Measurements from ENCODE around the gene PRDM7.

Gene PRDM7

DNA sequence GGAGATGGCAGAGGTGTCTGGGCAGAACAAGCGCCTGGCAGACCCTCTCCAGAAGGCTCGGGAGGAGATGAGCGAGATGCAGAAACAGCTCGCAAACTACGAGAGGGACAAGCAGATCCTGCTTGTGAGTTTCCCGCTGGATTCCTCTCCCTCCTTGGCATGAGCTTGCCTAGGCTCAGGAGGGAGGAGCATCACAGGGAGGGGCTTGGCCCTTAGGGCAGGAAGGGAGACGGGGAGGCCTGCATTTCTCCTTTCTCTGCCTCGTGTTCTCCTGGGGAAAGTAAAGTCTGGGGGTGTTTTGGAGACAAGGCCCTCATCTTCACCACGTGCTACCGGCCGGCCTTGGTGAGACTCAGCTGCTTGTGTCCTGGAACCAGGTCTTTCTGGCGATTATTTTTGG, 39.9 kb downstream of the PRDM7 start:
- no peak for DNase-seq (ENCODE audit: low read depth in 2 of 3, low spot score in 2 of 3)

DNA sequence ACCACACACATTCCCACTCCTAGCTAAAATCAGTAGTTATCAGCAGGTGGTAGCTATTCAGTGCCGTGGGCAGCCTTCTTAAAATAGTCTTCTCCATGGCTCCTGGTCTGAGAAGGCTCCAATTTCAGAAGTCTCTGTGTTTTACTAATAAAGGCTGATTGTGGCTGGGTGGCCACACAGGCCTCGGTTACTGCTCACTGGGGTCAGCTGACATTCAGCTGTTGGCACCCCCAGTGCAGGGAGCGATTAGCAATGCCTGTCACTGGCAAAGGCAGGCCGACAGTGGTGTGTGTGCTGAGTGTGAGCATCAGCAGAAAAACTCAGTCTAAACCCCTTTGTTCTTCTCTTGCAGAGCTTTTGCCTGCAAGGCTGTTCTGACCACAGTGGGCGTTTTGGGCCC, 41.2 kb downstream of the PRDM7 start:
- DNase-seq (ENCODE audit: low read depth in 2 of 3, low spot score in 2 of 3): no peak

DNA sequence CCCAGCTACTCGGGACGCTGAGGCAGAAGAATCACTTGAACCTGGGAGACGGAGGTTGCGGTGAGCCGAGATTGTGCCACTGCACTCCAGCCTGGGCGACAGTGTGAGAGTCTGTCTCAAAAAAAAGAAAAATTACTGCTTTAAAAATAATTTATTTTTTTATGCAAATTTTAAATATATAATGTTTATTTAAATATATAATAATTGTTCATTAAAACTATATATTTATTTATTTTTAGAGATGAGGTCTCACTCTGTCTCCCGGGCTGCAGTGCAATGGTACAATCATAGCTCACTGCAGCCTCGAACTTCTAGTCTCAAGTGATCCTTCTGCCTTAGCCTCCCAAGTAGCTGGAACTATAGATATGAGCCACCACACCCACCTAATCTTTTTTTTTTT, 42.6 kb downstream of the PRDM7 start:
- DNase-seq (ENCODE audit: low read depth in 2 of 3, low spot score in 2 of 3): no peak

DNA sequence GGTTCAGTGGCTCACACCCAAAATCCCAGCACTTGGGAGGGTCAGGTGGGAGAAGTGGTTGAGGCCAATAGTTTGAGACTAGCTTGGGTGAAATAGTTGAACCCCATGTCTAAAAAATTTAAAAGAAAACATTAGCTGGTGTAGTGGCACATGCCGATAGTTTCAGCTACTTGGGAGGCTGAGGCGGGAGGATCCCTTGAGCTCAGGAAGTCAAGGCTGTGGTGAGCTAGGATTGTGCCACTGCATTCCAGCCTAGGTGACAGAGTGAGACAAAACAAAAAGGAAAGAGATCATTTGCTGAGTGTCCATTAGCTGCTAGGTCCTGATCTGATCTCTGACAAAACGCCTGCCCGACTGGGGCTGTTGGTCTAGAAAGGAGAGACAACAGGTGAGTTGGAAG, 43.7 kb downstream of the PRDM7 start:
- DNase-seq (ENCODE audit: low read depth in 2 of 3, low spot score in 2 of 3): no peak

DNA sequence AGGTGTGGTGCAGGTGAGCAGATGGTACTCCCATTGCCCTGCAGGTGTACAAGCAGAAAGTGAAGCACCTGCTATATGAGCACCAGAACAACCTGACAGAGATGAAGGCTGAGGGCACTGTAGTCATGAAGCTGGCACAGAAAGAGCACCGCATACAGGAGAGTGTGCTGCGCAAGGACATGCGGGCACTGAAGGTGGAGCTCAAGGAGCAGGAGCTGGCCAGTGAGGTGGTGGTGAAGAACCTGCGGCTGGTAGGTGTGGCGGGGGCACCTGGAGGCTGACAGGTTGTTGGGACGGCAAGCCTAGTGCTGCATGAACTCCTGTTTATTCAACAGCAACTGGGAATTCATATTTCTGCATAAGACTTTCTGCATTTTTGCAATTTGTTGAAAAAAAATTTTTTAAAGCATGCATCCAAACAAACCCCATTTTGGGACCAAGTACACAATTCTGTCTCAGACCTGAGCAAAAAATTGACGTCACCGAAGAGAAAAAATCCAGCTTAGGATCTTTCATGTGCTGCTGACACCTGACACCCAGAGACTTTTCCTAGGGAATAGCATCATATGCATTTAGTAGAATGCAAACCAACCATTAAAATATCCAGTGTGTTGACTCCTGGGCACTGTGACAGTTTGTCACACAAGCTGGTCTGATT, 44.3 kb downstream of the PRDM7 start:
- DNase-seq (ENCODE audit: low read depth in 2 of 3, low spot score in 2 of 3): no peak

DNA sequence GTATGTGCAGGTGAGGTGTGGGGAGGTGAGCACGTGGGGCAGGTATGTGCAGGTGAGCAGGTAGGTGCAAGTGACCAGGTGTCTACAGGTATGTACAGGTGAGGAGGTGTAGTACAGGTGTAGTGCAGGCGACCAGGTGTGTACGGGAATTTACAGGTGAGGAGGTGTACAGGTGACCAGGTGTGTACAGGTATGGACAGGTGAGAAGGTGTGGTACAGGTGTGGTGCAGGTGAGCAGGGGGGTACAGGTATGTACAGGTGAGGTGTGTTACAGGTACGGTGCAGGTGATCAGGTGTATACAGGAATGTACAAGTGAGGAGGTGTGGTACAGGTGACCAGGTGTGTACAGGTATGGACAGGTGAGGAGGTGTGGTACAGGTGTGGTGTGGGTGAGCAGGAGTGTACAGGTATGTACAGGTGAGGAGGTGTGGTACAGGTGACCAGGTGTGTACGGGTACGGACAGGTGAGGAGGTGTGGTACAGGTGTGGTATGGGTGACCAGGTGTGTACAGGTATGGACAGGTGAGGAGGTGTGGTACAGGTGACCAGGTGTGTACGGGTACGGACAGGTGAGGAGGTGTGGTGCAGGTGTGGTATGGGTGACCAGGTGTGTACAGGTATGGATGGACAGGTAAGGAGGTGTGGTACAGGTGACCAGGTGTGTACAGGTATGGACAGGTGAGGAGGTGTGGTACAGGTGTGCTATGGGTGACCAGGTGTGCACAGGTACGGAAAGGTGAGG, 45.0 kb downstream of the PRDM7 start:
- DNase-seq (ENCODE audit: low read depth in 2 of 3, low spot score in 2 of 3): no peak

DNA sequence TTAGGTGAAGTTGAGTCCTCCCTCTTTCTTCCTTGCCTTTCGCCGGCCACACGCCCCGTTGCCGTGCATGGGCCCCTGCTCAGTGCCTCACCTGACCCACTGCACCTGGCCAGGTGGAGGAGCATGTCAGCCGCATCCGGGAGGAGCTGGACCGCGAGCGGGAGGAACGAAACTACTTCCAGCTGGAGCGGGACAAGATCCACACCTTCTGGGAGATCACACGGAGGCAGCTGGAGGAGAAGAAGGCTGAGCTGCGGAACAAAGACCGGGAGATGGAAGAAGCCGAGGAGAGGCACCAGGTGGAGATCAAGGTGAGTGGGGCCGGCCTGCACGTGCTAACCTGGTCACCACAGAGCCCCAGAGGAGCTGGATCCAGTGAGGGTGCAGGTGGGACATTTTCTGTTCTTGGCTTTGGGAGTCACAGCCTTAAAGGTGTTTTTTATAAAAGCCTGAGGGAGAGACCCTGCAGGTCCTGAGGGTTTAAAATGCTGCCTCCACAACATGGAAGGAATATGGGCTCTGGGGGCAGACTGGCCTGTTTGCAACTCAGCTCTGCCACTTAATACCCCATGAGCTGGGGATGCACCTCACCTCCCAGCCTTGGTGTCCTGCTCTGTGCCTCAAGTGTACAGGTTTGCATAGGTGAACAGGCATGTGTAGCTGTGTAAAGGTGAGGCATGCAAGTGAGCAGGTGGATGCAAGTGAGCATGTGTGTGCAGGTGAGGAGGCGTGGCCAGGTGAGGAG, 45.8 kb downstream of the PRDM7 start:
- no peak for DNase-seq (ENCODE audit: low read depth in 2 of 3, low spot score in 2 of 3)

DNA sequence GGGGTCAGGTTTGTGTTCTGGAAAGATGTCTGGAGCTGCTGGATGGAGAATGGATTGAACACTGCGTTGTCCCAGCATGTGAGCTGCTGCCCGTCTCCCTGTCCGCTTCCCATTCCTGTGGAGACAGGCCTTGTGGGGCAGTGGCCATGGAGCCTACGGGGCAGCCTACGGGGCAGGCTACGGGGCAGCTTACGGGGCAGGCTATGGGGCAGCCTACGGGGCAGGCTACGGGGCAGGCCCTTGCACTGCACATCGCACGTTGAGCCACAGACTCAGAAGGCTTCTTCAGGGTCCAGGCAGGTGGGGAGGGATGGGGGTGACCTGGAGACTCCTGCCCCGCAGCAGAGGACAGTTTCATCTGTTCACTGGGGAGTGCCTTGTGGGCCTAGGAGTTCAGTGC, 48.1 kb downstream of the PRDM7 start:
- no peak for DNase-seq (ENCODE audit: low read depth in 2 of 3, low spot score in 2 of 3)

DNA sequence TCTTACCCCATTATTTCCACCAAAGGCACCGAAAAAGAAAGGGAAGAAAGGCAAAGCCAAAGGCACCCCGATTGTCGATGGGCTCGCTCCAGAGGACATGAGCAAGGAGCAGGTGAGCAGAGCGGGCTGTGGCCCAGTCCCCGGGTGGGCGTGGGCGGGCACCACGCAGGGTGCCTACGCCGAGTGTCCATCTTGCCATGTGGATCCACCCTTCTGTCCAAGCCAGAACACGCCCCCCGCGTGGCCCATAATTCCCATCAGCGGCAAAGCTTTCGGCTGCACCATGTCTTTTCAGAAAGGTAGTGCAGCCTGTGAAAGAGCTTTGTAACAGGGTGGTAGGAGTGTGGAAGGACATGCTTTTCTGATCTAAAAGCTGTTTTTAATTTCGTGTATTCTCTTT, 49.5 kb downstream of the PRDM7 start:
- DNase-seq (ENCODE audit: low read depth in 2 of 3, low spot score in 2 of 3): no peak

DNA sequence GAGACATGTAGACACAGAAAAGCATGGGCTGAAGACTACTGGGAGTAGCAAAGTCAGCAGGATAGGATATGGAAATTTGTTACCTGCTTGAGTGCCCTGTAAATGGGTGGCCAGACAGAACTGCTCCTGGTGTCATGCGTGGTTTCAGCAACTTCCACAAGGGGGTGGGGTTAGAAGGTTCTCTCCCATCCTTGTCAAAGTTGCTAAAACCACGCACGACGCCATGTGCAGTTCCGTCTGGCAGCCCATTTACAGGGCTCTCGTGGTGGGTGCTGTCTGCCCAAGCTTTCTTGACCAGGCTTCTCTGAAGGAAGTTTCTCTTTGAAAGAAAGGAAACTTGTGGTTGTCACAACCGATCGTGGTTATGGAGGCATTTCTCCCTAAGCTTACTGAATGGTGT, 51.0 kb downstream of the PRDM7 start:
- DNase-seq (ENCODE audit: low read depth in 2 of 3, low spot score in 2 of 3): no peak

DNA sequence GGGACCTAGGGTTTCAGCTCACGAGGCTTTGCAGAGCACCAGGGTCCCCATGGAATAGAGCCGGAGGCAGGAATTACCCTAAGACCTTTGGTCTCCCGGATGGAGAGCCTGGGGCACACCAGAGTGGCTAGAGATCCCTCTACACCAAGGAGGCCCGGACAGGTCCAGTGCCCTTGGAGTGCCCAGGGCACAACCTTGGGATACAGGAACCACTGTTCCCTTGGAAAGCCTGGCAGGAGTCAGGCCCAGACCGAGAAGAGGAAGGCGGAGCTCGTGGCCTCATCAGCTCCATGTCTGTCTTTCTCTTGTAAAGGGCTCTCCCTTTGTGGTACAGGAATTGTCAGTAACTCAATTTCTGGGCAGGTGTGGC, 54.1 kb downstream of the PRDM7 start:
- no peak for DNase-seq (ENCODE audit: low read depth in 2 of 3, low spot score in 2 of 3)

DNA sequence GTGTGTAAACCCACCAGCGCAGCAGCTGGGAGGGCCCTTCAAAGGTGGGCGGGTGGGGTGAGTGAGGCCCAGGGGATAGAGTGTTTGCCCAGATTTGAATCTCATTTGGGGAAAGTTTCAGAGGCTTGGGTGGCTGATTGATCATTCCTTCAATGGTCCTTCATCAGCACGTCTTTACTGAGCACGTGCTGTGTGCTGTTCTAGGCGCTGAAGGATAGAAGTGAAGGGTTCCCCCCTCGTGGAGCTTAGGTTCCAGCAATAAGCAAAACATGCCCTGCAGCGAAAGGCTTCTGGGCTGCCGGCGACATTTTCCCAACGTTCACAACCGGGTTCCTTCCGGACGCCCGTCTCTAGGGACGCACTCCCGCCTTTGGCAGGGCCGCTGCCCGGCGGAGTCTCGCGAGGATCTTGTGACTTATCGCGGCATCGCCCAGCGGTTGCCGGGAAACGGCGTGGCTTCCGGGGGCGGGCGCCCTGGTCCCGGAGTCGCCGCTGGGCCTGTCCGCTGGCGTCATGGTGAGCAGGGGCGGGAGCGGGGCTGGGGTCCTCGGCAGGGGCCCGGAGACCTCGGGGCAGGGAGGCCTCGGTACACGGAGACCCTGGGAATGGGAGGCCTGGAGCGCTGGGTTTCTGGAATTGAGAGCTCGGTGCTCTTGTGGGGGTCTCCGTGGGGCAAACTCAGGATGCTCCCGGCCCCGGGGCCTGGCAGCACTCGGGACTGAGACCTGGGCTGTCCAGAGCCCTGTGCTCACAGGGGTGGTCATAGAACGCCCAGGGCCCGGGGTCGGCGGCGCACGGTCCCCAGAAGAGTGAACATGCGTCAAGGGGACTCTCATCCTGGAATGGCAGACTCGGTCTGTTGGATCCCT, 54.7 kb downstream of the PRDM7 start:
- peak; percentile 60 to 68 (median 60) for DNase-seq (ENCODE audit: low read depth in 2 of 3, low spot score in 2 of 3)

DNA sequence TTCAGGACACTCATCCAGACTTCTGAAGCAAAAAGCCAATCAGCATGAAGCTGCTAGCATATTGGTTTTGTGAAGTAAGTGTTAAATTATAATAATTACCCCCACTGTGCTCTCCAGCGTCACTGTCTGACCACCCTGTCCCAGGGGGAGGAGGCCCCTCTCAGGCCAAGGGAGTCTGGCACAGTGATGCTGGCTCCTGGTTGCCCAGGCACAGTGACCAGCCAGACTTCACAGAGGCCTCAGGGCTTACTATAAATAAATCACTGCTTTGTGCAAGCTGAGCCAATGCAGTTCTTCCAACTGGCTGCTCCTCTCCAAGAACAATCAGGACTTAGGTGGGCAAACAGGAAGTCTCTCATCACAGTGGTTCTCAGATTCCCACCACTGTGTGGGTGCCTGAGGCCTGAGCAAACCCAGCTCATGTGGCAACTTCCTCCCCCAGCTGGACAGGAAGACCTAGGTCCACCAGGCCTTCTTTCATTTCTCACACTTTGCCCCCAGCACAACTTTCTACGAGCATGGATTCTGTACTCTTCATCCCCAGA, 56.2 kb downstream of the PRDM7 start:
- DNase-seq (ENCODE audit: low read depth in 2 of 3, low spot score in 2 of 3): no peak

DNA sequence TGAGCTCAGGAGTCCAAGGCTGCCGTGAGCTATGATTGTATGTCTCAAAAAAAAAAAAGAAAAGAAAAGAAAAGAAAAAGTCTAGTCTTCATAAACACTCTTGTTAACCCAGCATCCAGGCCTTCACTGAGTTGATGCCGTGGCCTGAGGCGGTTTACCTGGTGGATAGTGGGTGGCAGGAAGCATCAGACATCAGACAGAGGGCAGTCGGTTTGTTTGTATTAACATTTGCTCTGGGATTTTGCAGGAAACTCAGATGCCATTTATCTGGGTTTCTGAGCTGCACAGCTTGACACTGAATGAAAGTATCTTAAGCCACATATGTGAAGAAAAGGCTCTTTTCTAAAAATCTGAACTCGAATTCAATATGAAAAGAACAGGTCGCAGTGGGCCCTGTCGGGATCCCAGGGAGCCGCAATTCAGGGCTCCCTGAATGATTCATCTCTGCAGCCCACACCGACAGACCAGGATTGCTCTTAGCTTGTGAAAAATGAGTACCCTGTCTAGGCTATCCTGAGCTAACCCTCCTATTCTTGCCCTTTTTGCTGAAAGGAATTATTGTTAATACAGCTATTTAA, 56.8 kb downstream of the PRDM7 start:
- no peak for DNase-seq (ENCODE audit: low read depth in 2 of 3, low spot score in 2 of 3)

DNA sequence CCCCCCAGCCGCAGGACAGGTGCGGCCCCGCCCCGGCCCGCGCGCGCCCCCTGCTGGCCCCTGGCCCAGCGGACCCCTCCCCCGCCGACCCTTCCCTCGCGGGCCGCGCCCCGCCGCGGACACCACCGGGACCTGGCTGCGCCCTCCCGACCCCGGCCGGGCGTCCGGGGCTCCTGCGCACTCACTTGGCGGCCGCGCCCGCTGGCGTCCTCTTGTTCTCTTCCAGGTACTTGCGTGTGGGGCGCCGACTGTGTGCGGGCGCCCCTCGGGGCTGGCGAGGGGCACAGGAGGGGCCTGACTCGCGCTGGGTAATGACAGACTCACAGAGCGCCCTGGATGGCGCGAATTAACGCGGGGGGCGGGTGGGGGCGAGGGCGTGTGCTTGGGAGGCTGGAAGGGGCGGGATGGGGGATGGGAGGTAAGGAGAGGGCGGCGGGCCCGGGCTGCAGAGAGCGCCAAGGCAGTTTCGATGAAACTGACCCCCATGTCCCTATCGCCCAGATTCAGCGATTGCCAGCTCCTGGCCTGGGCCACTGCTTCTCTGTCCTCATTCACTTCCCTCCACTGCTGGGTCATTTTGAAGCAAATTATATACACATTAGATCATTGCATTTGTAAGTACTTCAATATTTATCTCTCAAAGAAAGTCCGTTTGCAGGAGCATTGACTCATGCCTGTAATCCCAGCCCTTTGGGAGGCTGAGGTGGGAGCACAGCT, 57.4 kb downstream of the PRDM7 start:
- DNase-seq (ENCODE audit: low read depth in 2 of 3, low spot score in 2 of 3): no peak

DNA sequence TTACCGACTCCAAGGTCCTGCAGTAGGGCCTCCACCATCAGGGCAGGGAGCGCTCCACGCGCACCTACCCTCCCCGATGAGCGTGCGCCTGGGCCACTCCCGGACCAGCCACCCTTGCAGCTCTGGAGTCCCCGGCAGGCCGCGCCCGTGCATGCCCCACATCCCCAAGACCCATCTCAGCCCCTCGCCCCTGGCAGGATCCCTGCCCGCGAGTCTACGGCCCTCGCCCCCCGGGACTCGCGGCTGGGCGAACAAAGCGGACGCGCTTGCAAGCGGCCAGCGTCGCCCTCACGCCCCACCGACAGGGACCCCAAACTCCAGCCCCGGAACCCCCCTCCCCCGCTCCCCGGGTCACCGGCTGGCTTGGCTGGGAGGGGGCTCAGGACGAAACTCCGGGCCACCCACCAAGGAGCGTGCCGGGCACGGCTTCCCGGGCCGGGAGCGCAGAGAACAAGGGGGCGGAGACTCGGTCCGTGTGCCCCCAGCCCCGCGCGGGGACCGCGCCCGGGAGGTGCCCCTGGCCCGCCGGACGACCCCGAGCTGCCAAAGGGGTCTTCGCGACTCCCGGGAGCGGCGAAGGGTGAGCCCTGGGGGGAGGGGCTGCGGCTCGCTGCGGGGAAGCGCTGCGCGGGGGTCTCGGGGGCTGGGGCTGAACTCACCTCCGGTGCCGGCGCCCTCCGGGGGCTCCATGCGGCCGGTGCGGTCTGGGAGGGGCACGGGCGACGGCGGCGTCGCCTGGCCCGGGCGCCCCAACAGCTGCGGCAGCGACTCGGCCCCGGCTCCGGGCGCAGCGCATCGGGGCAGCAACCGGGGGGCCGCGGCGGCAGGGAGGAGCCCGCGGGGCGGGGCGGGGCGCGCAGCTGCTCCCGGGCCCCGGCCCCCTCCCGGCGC, 58.2 kb downstream of the PRDM7 start, which contains the start of gene DBNDD1:
Gene DBNDD1, minus strand, starts transcription at position 805 of the 891 bp plus-strand sequence. Its CDS starts 115 bp downstream, at position 690.
- DNase-seq (ENCODE audit: low read depth in 2 of 3, low spot score in 2 of 3): no peak

DNA sequence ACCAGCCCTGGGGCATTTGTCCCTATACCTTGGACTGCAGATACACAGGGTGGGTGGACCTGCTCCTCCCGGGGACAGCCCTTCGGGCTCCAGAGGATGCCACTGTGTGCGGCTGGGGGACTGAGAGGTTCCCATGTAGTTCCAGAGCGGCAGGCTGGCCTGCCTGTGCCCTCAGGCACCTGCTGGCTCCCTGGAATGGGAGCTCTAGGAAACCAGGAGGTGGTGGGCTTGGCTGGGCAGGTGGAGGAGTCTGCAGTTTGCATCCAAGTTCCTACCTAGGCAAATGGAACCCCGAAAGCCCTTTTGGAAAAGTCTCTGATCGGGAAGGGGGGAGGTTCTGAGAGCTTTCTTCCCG, 58.9 kb downstream of the PRDM7 start:
- DNase-seq (ENCODE audit: low read depth in 2 of 3, low spot score in 2 of 3): no peak

DNA sequence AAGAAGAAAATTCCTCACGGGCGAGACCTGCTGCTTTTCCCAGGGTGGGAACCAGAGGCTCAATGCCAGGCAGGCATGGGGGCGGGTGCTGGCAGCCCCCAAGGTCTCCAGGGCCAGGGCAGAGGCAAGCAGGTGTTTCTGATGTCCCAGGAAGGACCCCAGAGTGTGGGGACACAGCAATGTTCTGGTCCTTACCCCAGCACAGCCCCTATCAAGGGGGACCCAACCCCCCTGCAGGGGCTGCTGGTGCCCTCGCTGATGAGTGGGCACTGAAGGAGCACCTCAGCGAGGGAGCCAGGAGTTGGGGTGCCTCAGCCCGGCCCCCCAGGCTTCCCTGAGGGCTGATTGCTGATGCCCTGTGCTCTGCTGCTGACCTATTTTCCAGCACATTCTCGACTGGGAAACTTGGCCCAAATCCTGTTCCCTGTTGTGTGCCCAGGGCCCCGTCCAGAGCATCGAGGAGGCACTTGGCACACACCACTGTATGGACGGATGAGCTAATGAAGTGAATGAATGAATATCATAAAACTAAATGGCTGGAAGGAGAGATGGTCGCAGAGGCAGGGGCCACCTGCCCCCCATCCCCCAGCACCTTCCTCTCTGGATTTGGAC, 60.7 kb downstream of the PRDM7 start:
- no peak for DNase-seq (ENCODE audit: low read depth in 2 of 3, low spot score in 2 of 3)

Data from activated CD8-positive, alpha-beta memory T cell treated with anti-CD3 and anti-CD28 coated beads for 48 hours (primary cell).